Measurements from ENCODE around the gene CTDSP2. TPM values are rescaled to one million over a fixed set of nuclear protein-coding genes. Genes with fewer than 3 reads are reported as not detected.

CTDSP2 gene
- polyA plus RNA-seq, 1 of the 3 experiments (the other 2 are of a cell fraction) = 119 TPM

DNA sequence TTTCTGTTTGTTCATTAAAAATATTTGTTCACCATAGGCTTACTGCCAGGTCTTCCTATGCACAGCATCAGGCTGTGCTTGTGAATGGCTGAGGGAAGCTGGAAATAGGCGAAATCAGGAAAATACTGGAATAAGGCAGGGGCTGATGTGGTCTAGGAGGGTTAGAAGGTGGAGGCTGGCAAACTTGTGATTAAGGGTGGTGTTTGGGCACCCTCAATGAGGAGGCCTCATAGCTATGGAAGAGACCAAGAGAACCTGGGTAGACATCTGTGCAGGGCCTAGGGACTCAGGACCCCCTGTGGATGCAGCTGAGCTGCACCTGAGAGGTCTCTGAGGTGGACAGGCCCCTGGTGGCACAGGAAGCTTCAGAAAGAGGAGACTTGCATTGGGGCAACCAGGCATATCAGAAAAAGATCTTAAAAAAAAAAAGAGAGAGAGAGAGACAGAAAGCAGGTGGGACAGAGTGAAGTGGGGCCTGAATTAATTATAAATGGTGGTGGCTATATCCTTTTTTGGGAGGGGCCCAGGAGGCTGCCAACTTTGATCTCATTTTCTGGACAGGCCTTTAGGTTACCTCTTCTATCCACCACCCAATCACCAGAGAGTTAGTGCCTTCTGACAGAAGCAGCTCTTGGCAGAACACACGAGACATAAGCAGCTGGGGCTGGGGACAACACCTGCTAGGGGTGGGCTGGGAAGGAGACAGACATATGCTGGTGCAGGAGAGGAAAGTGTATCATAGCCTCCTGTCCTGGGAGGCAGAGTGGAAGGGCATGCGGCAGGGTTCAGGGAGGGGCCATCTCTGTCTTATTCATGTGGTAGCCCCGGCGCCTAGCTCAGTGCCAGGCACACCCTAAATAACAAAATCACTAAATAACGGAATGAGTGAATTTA is 48.1 kb upstream of the CTDSP2 start:
- POLR2A ChIA-PET = interaction anchor here (5.4 kb wide), 1 partner anchor 49 kb away, joined by 52 read pairs; the partner anchor contains the start of gene CTDSP2
- peaks cover 82 to 87% of the 10 kb centered on the region in 2 experiments for H3K4me1 ChIP-seq (ENCODE audit: control insufficient read depth in 1 of 2, insufficient read depth in 2 of 2, low read depth in 1 of 2, low read length in 1 of 2)
- DNase-seq = no peak
- H3K27ac ChIP-seq (ENCODE audit: low read depth in 2 of 2, low read length in 1 of 2) = peak overlapping the region; percentile 97 to 99
- CTCF ChIA-PET = interaction anchor here (0.9 to 10.3 kb wide), 13 partner anchors 10 to 128 kb away, joined by 3 to 67 read pairs (median 3); partner anchors contain the start of genes CTDSP2 and TSFM
- 80% methylated on average over 6 of the region's 6 CpGs for WGBS (ENCODE audit: low lambda C conversion rate)
- no peaks in the 10 kb centered on the region for H4K20me1 ChIP-seq (ENCODE audit: insufficient read depth)
- peaks cover 43% of the 10 kb centered on the region for H3F3A ChIP-seq (replicated peaks; ENCODE audit: insufficient read depth)
- peak overlapping the region; percentile 24 to 30; a peak in 3 of 4 replicates for H3K4me3 ChIP-seq (ENCODE audit: low read depth in 2 of 2, low read length in 1 of 2)
- H3K27me3 ChIP-seq (ENCODE audit: insufficient read depth) = no peaks in the 10 kb centered on the region
- H2AFZ ChIP-seq (ENCODE audit: low read depth) = peak overlapping the region; percentile 88
- peaks cover 8% of the 10 kb centered on the region; the same call in 1 of the 2 replicates for H3K79me2 ChIP-seq (ENCODE audit: insufficient read depth)
- H3K4me2 ChIP-seq = peak overlapping the region; percentile 88
- no peaks in the 10 kb centered on the region for H3K9me3 ChIP-seq
- TF ChIP-seq, protein P1, sequence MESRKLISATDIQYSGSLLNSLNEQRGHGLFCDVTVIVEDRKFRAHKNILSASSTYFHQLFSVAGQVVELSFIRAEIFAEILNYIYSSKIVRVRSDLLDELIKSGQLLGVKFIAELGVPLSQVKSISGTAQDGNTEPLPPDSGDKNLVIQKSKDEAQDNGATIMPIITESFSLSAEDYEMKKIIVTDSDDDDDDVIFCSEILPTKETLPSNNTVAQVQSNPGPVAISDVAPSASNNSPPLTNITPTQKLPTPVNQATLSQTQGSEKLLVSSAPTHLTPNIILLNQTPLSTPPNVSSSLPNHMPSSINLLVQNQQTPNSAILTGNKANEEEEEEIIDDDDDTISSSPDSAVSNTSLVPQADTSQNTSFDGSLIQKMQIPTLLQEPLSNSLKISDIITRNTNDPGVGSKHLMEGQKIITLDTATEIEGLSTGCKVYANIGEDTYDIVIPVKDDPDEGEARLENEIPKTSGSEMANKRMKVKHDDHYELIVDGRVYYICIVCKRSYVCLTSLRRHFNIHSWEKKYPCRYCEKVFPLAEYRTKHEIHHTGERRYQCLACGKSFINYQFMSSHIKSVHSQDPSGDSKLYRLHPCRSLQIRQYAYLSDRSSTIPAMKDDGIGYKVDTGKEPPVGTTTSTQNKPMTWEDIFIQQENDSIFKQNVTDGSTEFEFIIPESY (IDR thresholded peaks at IDR 0.05; ENCODE audit: borderline replicate concordance, low read depth) = no peak
- TF ChIP-seq, protein P2, sequence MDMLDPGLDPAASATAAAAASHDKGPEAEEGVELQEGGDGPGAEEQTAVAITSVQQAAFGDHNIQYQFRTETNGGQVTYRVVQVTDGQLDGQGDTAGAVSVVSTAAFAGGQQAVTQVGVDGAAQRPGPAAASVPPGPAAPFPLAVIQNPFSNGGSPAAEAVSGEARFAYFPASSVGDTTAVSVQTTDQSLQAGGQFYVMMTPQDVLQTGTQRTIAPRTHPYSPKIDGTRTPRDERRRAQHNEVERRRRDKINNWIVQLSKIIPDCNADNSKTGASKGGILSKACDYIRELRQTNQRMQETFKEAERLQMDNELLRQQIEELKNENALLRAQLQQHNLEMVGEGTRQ (IDR thresholded peaks at IDR 0.05; ENCODE audit: borderline replicate concordance, low read depth, low read length) = no peak
- TF ChIP-seq MXI1 (IDR thresholded peaks at IDR 0.05; ENCODE audit: low read depth, low read length) (no peak), TCF12 (IDR thresholded peaks at IDR 0.05) (no peak), NRF1 (IDR thresholded peaks at IDR 0.05; ENCODE audit: low read depth, low read length) (no peak)
- peak overlapping the region; percentile 64 for H3K9ac ChIP-seq
- no peaks in the 10 kb centered on the region for H3K9me2 ChIP-seq
- H3K36me3 ChIP-seq (replicated peaks in 1 of 2; ENCODE audit: control insufficient read depth in 1 of 2, insufficient read depth in 2 of 2, low read length in 1 of 2) = no peaks in the 10 kb centered on the region

DNA sequence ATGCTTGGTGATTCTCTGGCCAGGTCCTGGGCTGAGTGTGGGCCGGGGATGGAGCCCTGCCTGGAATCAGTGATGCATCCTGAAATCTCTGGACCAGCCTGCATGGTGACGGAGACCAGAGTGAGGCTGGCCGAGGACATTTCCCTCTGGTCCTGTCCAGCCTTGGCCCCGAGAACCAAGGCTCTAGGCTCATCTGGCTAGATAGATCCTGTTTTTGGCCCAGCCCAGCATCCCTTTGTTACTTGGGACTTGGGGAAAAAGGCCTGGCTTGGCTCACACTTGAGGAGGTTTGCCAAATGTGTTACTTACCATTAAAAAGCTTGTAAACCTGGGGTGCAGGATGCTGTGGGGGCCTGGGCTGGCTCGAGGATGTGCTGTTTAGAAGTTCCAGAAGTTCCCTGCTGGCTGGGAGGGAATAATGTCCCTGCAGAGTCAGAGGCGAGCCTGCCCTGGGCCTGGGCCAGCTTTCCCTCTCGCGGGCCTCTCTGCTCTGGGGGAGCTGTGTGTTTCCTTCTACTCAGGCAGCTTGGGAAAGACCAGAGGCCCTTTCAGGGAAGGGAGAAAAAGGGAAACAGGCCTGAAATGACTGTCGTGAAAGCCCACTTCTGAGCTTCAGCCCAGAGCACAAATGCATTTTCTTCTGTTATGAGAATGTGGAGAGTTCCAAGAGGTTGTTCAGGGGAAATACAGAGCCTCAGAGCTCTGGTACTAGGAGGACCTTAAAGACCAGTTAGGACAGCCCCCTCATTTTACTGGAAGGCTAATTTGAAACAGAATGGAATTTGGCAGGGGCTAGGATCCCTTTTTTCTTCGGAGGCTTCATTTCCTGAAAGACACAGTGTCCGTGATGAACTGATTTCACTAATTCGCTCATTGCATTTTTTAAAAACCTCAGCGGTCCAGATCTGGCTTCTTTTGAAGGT is 47.2 kb upstream of the CTDSP2 start:
- Histone ChIP-seq H3K4me1 (ENCODE audit: control insufficient read depth in 1 of 2, insufficient read depth in 2 of 2, low read depth in 1 of 2, low read length in 1 of 2) (peaks cover 85 to 86% of the 10 kb centered on the region in 2 experiments), H3K36me3 (replicated peaks in 1 of 2; ENCODE audit: control insufficient read depth in 1 of 2, insufficient read depth in 2 of 2, low read length in 1 of 2) (no peaks in the 10 kb centered on the region), H3K4me2 (peak overlapping the region; percentile 88), H3K27ac (ENCODE audit: low read depth in 2 of 2, low read length in 1 of 2) (peak overlapping the region; percentile 97 to 99), H3K9ac (peak overlapping the region; percentile 64), H3K9me2 (no peaks in the 10 kb centered on the region), H3K79me2 (ENCODE audit: insufficient read depth) (peaks cover 8% of the 10 kb centered on the region; the same call in 1 of the 2 replicates), H3K27me3 (ENCODE audit: insufficient read depth) (no peaks in the 10 kb centered on the region), H2AFZ (ENCODE audit: low read depth) (peak overlapping the region; percentile 88), H3K9me3 (no peaks in the 10 kb centered on the region), H4K20me1 (ENCODE audit: insufficient read depth) (no peaks in the 10 kb centered on the region), H3K4me3 (ENCODE audit: low read depth in 2 of 2, low read length in 1 of 2) (peak overlapping the region; percentile 24 to 30; a peak in 2 of 4 replicates), H3F3A (replicated peaks; ENCODE audit: insufficient read depth) (peaks cover 41% of the 10 kb centered on the region)
- peak; percentile 72 for DNase-seq
- 18% methylated on average over 10 of the region's 13 CpGs for WGBS (ENCODE audit: low lambda C conversion rate)
- ChIA-PET CTCF (interaction anchor here (0.9 to 10.3 kb wide), 7 partner anchors 11 to 81 kb away, joined by 3 to 67 read pairs (median 4); partner anchors contain the start of gene CTDSP2), POLR2A (interaction anchor here (0.9 to 5.4 kb wide), 3 partner anchors 25 to 48 kb away, joined by 3 to 52 read pairs (median 3); partner anchors contain the start of gene CTDSP2)
- TF ChIP-seq, protein P3, sequence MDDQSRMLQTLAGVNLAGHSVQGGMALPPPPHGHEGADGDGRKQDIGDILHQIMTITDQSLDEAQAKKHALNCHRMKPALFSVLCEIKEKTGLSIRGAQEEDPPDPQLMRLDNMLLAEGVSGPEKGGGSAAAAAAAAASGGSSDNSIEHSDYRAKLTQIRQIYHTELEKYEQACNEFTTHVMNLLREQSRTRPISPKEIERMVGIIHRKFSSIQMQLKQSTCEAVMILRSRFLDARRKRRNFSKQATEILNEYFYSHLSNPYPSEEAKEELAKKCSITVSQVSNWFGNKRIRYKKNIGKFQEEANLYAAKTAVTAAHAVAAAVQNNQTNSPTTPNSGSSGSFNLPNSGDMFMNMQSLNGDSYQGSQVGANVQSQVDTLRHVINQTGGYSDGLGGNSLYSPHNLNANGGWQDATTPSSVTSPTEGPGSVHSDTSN (IDR thresholded peaks at IDR 0.05) = peak; percentile 31; the same call in 1 of the 2 replicates
- TF ChIP-seq NFIC (IDR thresholded peaks at IDR 0.05; ENCODE audit: borderline replicate concordance) (peak; percentile 84), TCF12 (IDR thresholded peaks at IDR 0.05) (peak; percentile 39), FOSL2 (IDR thresholded peaks at IDR 0.05; ENCODE audit: borderline replicate concordance, low read depth) (peak; percentile 19; the same call in 1 of the 2 replicates), EP300 (IDR thresholded peaks at IDR 0.05; ENCODE audit: borderline replicate concordance in 1 of 2, low read depth in 1 of 2, low read length in 1 of 2) (peak; percentile 13 to 53; a peak in 2 of 4 replicates), CHD2 (IDR thresholded peaks at IDR 0.05; ENCODE audit: low read length, partially characterized antibody) (peak; percentile 18), YY1 (IDR thresholded peaks at IDR 0.05; ENCODE audit: low read depth) (0 out of 2 replicates have a peak, but pooled peaks have one; percentile 21), RCOR1 (IDR thresholded peaks at IDR 0.05; ENCODE audit: low read length) (peak; percentile 4; the same call in 1 of the 2 replicates), MXI1 (IDR thresholded peaks at IDR 0.05; ENCODE audit: low read depth, low read length) (peak; percentile 22; the same call in 1 of the 2 replicates), POLR2AphosphoS5 (IDR thresholded peaks at IDR 0.05; ENCODE audit: low read depth, low read length) (peak; percentile 62), NRF1 (IDR thresholded peaks at IDR 0.05; ENCODE audit: low read depth, low read length) (no peak)
- TF ChIP-seq, protein P2 (IDR thresholded peaks at IDR 0.05; ENCODE audit: borderline replicate concordance, low read depth, low read length) = no peak
